T-helper 22 cell (primary cell): ENCODE measurements around the gene EFCAB10.

Source experiments
- DNase-seq: peaks from one replicate; pipeline ENCODE4 v3.0.0-alpha.2; 2020; ENCODE audit warnings: low read depth

EFCAB10 gene

DNA sequence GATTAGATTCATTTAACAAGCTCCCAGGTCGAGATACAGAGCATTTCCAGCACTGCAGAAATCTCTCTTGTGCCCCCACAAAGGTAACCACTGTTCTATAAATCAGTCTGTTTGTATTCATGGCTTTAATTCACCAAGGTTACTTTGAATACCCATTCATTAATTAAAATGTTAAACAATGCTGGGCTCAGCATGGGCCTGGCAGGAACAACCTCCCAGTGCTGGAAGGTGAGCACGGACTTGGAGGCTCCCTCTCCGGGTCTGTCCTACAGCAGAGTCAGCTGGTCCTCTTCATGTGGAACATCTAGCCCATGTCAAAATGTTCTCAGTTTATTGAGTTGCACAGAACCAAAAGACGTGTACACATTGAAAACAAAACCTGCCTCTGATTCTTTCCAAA is 15.6 kb upstream of the EFCAB10 start:
- DNase-seq, result no peak

DNA sequence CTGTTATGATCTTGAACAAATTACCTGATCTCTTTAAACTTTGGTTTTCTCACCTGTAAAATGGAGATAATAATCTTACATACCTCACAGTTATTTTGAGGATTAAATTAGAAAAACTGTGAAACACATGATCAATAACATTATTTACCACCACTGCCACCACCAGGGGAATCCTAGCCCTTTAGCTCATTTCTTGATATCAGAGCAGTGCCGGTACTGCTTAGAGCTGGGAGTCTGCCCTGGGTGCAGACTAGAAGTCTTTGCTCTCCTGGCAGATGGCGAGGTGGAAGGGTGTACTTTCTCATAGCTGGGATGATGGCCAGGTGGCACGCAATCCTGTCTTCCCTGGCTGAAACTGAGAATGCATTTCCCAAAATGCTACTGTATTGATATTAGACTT is 12.7 kb upstream of the EFCAB10 start:
- DNase-seq, result no peak

DNA sequence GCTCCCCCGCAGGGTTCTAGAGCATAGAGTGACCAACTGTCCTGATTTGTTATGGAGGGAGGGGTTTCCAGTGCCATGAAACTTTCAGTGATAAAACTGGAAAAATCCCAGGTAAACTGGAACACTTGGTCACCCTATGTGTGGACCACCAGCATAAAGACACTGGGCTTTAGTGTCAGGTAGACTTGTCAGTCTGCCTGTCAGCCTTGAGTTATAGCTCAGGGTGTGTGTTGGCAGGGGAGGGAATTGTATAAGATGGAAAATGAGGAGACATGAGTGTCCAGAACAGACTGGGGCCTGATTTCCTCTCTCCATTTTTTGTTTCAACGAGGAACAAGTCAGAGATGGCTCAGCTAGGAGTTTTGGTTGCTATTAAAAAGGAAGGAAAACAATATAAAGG is 10.2 kb upstream of the EFCAB10 start:
- no peak for DNase-seq

DNA sequence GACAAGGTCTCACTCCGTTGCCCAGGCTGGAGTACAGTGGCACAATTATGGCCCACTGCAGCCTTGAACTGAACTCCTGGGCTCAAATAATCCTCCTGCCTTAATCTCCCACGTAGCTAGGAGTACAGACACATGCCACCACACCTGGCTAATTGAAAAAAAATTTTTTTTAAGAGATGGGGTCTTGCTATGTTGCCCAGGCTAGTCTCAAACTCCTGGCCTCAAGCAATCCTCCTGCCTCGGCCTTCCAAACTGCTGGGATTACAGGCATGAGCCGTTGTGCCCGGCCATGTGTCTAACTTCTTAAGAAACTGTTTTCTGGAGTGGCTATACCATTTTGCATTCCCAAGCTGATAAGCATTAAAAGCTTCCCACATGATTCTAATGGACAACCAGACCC is 9.5 kb upstream of the EFCAB10 start:
- no peak for DNase-seq

DNA sequence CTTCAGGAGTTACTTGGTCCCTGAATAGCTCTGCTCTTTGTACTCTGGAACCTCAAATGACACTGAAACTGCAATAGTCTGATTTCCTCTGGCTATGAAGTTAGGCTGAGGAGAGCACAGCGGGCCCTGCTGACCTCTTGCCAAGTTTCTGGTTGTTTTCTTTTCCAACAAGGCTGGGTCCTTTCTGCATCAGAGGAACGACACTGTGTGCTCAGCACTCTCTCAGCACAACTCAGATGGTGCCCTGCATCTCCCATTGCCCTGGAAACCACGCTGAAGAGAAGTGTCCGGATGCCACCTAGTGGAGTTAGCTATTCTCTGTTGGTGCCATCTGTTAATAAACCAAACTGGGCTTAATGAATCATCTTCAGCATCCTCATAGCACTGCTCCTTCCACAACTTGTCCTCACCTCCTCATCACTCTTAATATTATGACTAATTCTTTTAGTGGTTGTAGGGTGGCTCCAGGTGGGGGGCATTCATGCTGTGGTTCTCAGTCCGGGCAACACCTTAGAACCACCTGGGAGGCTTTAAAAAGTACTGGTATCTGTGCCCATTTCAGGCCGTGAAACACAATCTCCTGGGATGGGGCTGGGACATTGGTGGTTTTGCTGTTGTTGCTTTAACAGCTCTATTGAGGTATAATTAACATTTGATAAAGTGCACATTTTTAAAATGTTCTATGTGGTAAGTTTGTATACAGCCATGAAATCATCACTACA is 8.2 kb upstream of the EFCAB10 start:
- DNase-seq, result peak; percentile 5

DNA sequence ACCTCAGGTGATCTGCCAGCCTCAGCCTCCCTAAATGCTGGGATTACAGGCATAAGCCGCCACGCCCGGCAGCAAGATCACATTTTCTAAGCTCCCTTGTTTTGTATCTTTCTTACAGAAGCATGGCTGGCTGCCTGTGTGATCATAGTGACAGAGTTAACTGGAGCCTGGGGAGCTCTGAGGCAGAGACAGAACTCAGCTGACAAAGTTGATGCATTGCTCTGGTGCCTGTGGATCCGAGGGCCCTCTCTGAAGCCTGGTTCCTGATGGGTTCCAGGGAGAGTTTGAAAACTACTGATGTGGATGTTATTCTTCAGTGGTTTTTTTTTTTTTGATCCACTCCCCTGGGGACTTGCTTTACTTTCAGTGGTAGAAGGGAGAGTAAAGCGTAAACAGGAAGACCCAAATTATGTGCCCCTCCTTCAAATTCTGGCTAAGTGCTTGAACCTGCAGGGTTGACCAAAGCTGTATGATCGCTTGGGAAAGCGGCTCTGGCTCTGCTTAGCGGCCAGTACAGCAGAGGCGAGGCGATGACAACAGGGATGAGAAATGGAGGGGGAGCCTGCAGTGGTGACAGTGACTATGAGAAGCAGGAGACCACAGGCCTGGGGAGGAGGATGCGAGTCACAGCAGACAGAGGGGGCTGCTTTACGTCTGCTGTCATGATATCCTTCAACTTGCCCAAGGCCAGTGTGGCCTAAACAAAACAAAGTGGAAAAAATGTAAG is 6.8 kb upstream of the EFCAB10 start:
- no peak for DNase-seq

DNA sequence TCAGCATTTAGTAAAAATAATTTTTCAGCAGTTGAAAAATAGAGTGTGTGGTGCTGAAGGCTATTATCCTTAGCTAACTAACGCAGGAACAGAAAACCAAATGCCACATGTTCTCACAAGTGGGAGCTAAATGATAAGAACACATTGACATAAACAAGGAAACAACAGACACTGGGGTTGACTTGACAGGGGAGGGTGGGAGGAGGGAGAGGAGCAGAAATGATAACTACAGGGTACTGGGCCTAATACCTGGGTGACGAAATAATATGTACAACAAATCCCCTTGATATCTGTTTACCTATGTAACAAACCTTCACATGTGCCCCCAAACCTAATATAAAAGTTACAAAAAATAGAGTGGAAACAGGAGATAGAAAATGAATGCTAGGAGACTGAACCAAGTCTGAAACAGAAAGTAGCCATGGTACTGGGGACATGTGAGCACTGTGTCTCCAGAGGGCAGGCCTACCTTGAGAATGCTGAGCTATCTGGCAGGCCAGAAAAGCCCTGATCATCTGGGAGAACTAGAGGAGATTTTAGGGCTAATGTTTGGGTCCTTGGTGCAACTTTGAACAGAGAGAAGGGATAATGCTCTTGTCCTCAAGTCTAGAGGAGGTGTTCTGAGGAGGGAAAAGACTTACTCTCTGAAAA is 4.7 kb upstream of the EFCAB10 start:
- no peak for DNase-seq

DNA sequence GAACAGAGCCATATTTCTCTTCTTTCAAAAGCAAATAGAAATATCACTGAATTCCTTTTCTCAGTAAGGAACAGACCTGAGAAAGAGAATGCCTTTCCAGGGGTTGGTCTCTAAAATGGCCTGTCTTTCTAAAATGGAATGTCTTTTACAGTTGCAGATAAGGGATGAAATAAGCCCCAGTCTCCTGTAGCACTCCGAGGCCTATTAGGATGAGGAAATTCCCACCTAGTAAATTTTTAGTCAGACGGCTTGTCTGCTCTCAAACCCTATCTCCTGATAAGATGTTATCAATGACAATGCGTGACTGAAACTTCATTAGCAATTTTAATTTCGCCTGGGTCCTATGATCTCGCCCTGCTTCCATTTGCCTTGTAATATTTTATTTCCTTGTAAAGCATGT is 2.9 kb upstream of the EFCAB10 start:
- DNase-seq, result no peak

DNA sequence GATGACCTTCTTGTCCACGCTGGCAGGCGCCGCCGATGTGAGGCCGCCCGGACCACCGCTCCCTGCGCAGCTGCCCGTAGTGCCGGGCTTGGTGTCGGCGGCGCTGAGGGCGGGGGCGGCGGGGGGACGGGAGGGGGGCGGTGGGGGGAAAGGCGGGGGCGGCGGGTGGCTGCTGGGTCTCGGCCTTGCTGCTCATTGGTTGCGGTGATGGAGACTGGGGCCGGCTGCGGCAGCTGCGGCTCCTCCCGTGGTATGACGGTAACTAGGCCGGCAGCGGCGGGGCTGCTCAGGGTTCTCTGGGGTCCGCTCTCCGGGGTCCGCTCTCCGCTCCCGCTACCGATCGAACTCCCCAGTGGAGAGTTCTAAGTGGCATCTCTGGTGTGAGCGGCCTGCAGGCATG is 1.8 kb upstream of the EFCAB10 start:
- DNase-seq, result no peak

DNA sequence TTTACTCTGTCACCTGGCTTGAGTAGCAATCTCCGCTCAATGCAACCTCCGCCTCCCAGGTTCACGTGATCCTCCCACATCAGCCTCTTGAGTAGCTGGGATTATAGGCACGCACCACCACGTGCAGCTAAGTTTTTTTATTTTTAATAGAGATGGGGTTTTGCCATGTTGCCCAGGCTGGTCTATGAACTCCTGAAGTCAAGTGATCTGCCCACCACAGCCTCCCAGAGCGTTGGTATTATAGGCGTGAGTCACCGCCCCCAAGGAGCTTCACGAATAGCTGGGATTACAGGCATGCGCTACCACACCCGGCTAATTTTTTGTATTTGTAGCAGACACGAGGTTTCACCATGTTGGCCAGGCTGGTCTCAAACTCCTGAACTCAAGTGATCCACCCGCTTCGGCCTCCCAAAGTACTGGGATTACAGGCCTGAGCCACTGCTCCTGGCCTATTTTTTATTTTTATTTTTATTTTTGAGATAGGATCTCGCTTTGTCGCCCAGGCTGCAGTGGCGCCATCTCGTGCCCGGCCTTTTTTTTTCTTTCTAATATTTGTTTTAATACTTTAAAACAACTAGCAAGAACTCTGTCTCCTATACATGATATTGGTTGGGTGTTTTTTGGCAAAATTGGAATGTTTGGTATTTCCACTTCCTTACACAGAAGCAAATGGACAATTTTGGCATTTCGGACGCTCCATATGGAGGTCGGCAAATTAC is 1.1 kb downstream of the EFCAB10 start:
- DNase-seq, result no peak

DNA sequence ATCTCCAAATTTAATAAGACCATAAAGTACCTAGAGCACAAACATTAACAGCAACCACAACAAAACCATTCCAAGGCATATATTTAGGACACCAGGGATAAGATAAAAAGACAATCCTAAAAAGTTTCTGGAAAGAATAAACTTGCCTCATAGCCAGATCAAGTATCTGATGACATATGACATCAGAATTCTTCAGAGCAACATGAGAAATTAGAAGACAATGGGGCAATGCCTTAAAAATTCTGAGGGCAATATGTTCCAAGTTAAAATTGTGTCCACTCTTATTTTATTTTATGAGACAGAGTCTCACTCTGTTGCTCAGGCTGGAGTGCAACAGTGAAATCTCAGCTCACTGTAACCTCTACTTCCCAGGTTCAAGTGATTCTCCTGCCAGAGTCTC is 2.8 kb downstream of the EFCAB10 start:
- no peak for DNase-seq

DNA sequence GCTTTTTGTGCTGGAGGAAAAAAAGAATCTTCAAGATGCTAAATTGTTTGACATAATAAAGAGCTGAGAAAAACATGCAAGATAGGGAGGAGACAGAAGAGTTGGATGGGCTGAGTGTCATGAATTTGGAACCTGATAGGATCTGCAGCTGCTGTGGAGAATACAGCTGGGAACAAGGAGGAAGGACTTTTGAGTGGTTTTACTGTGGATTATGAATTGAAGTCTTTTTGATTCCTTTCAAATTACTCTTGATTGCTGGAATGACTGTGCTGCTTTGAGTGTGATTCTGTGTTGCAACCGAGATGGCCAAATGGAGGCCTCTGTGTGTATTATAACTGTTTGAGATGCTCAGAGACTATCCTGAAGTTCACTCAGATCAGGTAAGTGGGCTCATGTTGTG is 4.0 kb downstream of the EFCAB10 start:
- no peak for DNase-seq

DNA sequence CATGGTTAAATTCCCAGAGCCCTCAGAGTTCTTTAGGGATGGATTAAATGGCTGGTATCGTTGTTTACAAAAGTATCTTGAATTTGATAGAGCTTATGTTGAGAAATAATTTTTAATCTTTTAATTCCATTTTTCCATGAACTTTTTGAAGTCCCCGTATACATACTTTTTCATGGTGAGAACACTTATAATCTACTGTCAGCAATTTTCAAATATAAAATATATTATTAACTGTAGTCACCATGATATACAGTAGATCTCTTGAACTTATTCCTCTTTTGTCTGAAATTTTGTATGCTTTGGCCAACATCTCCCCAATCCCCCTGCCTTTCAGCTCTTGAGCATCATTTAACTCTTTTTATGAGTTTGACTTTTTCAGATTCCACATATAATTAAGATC is 9.4 kb downstream of the EFCAB10 start:
- no peak for DNase-seq

DNA sequence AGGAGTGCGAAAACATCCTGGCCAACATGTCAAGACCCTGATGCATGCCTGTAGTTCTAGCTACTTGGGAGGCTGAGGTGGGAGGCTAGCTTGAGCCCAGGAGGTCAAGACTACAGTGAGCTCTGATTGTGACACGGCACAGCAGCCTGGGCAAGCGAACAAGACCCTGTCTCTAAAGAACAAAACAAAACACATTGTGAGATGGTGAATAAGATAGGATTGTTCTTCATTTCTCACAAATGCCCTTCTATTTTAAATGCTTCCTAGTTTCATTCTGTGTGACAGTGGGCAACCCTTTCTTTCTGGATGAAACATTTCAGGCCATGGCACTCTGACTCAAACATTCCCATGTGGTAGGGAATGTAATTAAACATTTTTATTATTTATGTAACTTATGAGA is 13.5 kb downstream of the EFCAB10 start:
- no peak for DNase-seq

DNA sequence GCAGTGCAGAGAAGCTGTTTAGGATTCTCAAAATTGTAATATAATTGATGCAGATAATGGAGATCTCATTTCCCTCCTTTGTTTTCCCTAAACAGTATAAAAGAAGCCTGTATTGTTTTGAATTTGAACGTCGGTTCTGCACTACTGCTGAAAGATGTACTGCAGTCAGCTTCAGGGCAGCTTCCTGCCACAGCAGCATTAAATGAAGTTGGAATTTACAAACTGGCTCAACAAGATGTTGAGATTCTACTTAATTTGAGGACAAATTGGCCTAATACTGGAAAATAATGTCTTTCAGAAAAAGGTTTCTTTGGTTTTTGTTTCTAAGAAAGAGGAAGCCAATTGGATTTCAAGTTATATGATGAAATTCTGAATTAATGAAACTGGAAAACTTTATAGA is 14.3 kb downstream of the EFCAB10 start:
- DNase-seq, result no peak

DNA sequence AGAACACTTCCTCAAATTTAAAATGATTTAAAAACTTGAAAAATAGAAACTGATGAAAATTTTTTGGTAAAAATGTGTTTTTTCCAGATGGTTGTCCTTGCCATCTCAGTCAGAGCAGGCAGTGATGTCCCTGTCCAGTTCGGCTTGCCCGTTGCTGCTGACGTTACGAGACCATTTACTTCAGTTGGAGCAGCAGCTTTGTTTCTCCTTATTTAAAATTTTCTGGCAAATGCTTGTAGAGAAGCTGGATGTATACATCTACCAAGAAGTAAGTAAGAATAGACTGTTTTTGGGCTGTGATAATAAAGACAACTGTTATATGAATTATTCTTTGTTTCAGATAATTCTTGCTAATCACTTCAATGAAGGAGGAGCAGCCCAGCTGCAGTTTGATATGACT is 16.1 kb downstream of the EFCAB10 start:
- no peak for DNase-seq

DNA sequence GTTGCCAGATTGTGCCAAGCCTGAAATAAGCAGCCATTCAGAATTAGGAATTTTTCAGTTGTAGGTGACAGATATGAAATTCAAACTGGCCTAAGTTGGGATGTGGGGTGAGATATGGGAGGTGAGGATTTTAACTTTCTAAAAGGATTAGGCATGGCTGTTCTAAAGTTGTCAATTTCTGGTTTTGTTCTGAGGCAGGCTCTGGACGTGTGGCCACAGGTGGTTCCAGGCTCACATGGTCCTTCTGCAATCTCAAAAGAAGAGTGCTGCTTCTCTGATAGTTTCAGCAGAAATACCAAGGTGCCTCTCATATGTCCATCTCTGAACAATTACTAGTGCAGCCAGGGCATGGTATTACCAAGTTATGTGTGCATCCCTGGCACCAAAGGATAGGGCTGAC is 21.4 kb downstream of the EFCAB10 start:
- no peak for DNase-seq

DNA sequence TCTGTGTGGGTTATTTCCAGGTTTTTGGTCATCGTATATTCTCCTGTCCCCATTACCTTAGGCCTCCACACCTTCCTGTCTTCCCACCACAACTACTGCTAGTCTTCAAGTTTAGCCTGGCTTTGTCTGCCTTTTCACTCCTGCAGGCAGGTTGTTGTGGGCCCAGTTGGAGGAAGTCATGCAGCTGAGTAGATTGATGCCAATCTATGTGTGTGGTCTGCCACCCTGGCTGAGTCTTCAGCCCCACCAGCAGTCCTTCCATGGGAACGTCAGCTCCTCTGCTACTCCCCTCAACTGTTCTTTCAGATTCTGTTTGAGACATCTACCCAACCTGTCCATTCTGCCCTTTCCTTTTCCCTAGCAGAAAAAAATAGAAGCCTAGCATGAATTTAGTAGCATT is 43.0 kb downstream of the EFCAB10 start:
- DNase-seq, result no peak

DNA sequence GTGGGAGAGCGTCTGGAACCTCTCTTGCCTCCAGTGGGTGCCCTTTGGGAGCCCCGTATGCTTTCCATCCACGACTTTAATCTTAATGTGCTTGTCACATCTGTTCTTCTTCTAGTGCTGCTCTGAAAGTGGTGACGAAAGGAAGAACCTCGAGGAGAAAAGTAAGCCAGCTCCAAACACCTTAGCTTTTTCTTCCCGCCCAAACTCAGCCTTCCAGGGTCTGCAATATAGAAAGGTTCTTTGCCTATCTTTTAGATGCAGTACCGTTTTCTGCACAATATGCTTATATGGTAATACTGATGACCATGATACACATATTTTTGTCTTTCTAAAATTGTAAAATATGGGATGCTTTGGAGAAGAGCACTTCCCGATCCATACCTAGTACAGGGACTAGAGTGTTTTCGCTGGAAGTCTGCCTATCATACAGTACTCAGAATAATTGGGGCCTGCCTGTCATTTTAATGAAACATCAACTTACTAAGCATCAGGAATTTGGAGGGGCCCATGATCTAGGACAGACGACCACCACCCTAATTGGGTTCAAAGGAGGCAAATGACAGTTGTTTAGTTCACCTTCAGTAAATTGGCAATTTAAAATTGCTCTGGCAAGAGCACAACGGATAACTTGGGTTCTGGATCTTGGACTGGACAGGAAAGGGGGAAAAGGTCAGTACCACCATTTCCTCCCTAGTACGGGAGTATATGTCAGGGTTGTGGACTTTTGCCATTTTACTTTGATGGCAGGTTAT is 48.4 kb downstream of the EFCAB10 start:
- no peak for DNase-seq

DNA sequence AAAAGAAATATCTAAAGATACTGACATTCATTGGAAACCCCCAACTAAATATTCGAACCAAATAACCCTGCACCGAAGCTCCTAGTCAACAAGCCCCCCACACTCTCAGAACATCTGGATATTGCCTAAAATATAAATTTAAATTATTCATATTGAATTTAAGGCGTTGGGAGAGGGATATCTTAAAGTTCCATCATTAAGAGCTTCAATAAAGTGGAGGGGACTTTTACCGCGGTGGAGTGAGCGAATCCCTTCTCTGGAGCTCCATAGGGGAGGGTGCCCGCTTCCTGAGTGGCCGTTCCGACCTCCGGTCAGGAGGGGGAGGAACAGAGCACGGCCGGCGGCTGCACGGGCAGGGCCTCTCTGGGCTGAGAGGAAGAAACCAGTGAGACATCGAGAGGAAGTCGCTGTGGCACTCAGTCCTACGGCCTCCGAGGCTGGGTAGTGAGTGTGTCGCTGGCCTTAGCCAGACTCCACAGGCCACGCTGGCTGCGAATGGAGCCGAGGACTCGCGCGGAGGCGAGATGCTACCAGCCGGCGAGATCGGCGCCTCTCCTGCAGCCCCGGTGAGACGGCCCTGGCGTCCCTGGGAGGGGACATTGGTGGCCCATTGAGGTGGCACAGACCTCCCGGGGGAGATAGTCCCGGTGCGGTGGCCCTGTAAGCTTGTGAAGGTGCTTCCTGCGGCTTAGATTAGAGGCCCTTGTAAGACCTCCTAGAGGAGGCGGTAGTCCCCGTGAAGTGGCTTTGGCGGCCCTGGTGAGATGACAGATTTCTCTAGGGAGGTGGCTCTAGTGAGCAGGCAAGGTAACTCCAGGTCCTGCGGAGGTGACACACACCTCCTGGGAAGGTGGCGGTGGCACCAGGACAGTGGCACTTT is 49.3 kb downstream of the EFCAB10 start, which contains the start of gene RINT1:
TSS of gene RINT1 (plus strand) at position 410 of the 880 bp plus-strand sequence. CDS start at position 525, 115 bp downstream.
- DNase-seq, result peak; percentile 73

DNA sequence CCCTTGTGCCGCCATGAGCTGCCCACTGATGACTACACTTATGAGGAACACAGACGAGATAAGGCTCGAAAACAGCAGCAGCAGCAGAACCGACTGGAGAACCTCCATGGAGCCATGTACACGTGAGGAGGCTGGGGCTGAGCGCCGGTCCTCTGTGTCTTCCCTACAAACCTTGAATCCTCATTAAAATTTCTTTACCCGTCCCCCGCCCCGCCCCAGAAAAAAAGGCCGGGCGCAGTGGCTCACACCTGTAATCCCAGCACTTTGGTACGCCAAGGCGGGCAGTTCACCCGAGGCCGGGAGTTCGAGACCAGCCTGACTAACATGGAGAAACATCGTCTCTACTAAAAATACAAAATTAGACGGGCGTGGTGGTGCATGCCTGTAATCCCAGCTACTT is 50.7 kb downstream of the EFCAB10 start:
- DNase-seq, result no peak
